ENCODE results near the gene HEMK1. TPM values are rescaled to one million over a fixed set of nuclear protein-coding genes. Genes with fewer than 3 reads are reported as not detected.

The HEMK1 gene
- total RNA-seq, 1 experiment from 2014 or later = 12.5 TPM

- no peak overlapping the region for H3K14ac ChIP-seq (ENCODE audit: insufficient read depth, low read length)
- no peak overlapping the region for H3K9ac ChIP-seq (ENCODE audit: extremely low read depth, insufficient read length, low read length)
- WGBS (ENCODE audit: extremely low coverage, insufficient read length, low lambda C conversion rate) = no CpG with 5 or more reads among the region's 3 CpGs
- H3K4me1 ChIP-seq (ENCODE audit: insufficient read depth, low read length) = no peaks in the 10 kb centered on the region; the same call in 1 of the 2 replicates
- Mint-ChIP-seq H3K27me3 (ENCODE audit: low read depth) (no peaks in the 10 kb centered on the region), H3K27ac (no peak overlapping the region), H3K9me3 (no peaks in the 10 kb centered on the region), H3K4me1 (peaks cover 54 to 59% of the 10 kb centered on the region in 2 experiments), H3K4me3 (no peak overlapping the region), H3K36me3 (ENCODE audit: insufficient read depth in 1 of 3, low read depth in 3 of 3) (peaks cover 0 to 18% (median 17%) of the 10 kb centered on the region in 3 experiments; a peak in 6 of 7 replicates)
- no peak for TF ChIP-seq CTCF (conservative IDR thresholded peaks at IDR 0.05)
- no peak overlapping the region for H3K18ac ChIP-seq (ENCODE audit: insufficient read length, low read depth, low read length)
- no peak overlapping the region for H2BK5ac ChIP-seq (ENCODE audit: insufficient read length, low read length)
- no peak overlapping the region for H3K27ac ChIP-seq (ENCODE audit: insufficient read length, low read depth, low read length)
- H3K56ac ChIP-seq (ENCODE audit: insufficient read length, low read depth, low read length) = no peak overlapping the region
- H2BK15ac ChIP-seq (ENCODE audit: low read depth, low read length) = no peak overlapping the region
- no peak overlapping the region for H2AK5ac ChIP-seq (ENCODE audit: insufficient read length, low read length)
- no peaks in the 10 kb centered on the region for H3K27me3 ChIP-seq (ENCODE audit: insufficient read depth, low read length)
- H3K23me2 ChIP-seq (ENCODE audit: insufficient read length, low read depth, low read length, poor library complexity, severe bottlenecking) = no peaks in the 10 kb centered on the region
- H2BK20ac ChIP-seq (ENCODE audit: low read depth, low read length, poor library complexity, severe bottlenecking) = no peak overlapping the region
- no peak overlapping the region for H4K5ac ChIP-seq (ENCODE audit: insufficient read length, low read depth, low read length)
- no peak overlapping the region for H2AFZ ChIP-seq (ENCODE audit: low read length)
- H2BK12ac ChIP-seq (ENCODE audit: insufficient read length, low read depth, low read length) = no peak overlapping the region
- H4K91ac ChIP-seq (ENCODE audit: insufficient read length, low read depth, low read length) = no peak overlapping the region
- no peaks in the 10 kb centered on the region for H3K9me3 ChIP-seq (ENCODE audit: control insufficient read depth, low read depth, low read length)
- no peaks in the 10 kb centered on the region for H4K20me1 ChIP-seq (ENCODE audit: control insufficient read depth, insufficient read depth, insufficient read length)
- no peak overlapping the region for H2BK120ac ChIP-seq (ENCODE audit: low read depth, low read length, poor library complexity, severe bottlenecking)
- no peak overlapping the region for H4K8ac ChIP-seq (replicated peaks; ENCODE audit: insufficient read length, low read depth, low read length)
- no peak overlapping the region for H3K23ac ChIP-seq (ENCODE audit: insufficient read length, low read depth, low read length)
- H3K4ac ChIP-seq (ENCODE audit: low read depth, low read length) = no peak overlapping the region
- H3K4me2 ChIP-seq (ENCODE audit: insufficient read depth, insufficient read length, low read length) = no peak overlapping the region
- H3K79me1 ChIP-seq (ENCODE audit: insufficient read depth, low read depth, low read length, poor library complexity, severe bottlenecking) = peaks cover 2% of the 10 kb centered on the region
- no peak overlapping the region for H3T11ph ChIP-seq (ENCODE audit: low read length)
- 0 out of 2 replicates have a peak, but pooled peaks cover 2% of the 10 kb centered on the region for H3K79me2 ChIP-seq (ENCODE audit: insufficient read depth, low read length)
- DNase-seq = no peak
These were observed 57.1 kb downstream of the HEMK1 start for GRCh38 chr3:50626401-50626800.

All from H9 (cell line).